Dedifferentiated amniotic fluid mesenchymal stem cell (primary cell): ENCODE results near the gene FASTKD1.
"Not testable (repeated sequence)": the region's sequence is repeated elsewhere in the genome, so short reads cannot be mapped to it uniquely, and the experiment has no call there.

ENCODE experiments used
- DNase-seq: peaks from one replicate; pipeline ENCODE4 v3.0.0-alpha.2; 2016; ENCODE audit errors: extremely low spot score

Gene FASTKD1

DNA sequence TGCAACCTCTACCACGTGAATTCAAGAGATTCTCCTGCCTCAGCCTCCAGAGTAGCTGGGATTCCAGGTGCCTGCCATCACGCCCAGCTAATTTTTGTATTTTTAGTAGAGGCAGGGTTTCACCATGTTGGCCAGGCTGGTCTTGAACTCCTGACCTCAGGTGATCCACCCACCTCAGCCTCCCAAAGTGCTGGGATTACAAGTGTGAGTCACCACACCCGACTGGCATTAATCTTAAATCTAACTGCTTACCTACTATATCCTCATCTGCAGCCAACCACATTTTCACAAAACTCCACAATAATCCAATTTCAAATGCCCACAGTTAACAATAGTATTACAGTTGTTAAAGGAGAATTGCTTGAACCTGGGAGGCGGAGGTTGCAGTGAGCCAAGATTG is 2.9 kb downstream of the FASTKD1 start:
- DNase-seq, result not testable (repeated sequence)

DNA sequence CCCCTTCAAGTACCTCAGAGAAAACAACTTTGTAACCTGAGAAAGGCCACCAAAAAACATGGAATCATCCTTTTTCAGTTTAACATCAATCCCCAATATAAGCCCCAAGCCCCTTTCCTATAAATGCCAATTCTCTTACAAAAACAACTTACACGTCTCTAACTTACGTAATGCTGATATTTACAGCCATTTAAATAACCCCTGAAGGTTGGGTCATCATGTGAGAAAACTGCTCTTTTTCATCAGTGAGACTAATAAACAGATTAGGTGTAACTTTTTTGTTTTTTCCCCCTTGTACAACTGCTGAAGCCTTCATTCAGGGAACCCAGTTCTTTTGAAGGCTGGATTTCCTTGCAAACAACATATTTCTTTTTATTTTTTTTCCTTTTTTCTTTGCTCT is 3.7 kb downstream of the FASTKD1 start:
- no peak for DNase-seq

DNA sequence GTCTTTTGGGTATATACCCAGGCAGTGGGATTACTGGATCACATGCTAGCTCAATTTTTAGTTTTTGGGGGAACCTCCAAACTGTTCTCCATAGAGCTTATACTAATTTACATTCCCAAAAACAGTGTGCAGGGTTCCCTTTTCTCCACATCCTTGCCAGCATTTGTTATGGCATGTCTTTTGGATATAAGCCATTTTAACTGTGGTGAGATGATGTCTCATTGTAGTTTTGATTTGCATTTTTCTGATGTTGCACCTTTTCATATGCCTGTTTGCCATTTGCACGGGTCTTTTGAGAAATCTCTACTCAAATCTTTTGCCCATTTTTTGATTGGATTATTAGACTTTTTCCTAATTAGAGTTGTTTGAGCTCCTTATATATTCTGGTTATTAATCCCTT is 8.0 kb downstream of the FASTKD1 start:
- DNase-seq, result no peak

DNA sequence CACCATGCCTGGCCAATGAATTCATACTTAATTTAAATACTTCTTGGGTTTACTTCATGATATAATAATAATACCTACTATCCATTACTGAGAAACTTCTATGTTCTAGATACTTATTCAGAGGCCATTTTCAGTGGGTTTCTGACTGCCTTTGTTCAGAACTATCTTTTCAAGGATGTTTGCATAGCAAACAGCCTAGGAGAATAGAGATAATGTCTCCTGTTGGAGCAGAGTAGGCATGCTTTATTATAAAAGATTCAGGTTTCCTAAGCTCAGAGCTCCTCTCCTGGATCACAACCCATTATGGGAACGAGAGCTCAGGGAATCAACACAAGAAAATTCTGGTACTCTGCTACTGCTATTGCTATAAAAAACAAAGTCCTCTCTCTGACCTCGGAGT is 11.1 kb downstream of the FASTKD1 start:
- DNase-seq, result no peak

DNA sequence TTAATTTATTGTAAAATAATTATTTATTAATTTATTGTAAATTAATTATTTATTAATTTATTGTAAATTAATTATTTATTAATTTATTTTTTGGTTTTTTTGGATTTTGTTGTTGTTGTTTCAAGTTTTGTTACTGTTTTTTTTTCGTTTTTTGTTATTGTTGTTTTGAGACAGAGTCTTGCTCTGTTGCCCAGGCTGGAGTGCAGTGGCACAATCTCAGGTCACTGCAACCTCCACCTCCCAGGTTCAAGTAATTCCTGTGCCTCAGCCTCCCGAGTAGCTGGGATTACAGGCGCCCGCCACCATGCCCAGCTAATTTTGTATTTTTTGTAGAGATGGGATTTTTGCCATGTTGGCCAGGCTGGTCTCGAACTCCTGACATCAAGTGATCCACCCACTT is 11.6 kb downstream of the FASTKD1 start:
- not testable (repeated sequence) for DNase-seq

DNA sequence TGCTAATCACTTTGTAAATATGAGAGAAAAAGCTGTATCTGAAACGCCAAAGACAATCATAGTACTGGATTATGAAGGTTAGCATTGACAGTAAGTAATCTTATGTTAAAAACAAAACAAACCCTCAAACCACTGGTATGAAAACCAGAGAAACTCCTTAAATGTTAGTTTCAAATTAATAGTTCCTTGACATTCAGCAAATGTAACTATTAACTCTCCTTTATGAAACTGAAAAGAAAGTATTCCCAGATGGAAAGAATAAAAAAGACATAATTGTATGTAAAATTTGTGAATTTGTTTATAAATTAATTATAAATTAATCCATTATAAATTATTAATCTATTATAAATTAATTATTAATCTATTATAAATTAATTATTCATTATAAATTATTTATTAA is 12.3 kb downstream of the FASTKD1 start:
- no peak for DNase-seq

DNA sequence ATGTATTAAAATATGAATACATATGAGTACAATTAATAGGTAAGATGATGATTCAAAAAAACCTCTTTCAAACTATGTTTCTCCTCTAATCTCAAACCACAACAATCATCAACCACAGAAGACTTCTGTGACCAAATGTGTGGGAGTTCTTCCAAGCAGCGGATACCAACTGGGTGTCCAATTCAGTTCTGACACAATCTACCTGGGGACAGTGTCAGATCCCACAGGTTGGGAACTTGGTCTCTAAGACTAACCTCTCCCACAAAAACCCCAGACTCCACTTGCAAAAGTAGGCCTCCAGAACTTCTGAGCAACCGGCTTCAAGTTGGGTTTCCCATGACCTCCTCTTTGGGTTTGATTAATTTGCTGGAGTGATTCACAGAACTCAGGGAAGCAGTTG is 26.9 kb downstream of the FASTKD1 start:
- no peak for DNase-seq

DNA sequence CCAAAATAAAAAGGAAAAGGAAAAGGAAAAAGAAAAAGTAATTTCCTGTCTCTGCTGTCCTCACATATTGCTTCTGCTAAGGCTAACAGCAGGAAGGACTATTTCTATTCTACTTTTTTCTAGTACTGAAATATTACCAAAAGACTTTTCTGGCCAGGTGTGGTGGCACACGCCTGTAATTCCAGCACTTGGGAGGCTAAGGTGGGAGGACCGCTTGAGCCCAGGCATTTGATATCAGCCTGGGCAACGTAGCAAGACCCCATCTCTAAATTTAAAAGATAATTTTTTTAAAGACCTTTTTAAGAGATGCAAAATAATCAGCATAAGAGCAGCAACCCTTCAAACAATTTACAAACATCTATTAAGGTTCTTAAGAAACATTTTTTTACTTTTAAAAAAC is 31.2 kb downstream of the FASTKD1 start:
- DNase-seq, result no peak

DNA sequence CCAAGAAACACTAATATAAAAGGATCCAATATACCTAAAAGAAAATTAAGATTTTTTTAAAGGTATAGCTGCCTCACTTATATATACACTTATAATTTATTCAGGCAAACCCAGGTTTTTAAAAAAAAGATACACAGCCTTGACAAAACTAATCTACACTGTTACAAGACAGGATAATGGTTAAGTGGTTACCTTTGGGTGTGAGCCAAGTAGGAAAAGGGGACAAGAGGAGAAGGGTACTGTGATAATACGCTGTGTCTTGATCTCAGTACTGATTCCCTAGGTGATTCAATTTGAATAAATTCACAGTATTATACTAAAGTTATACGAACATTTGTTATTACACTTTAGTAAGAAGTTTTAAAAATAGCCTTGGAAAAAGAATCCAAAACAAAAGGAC is 33.5 kb downstream of the FASTKD1 start:
- no peak for DNase-seq

DNA sequence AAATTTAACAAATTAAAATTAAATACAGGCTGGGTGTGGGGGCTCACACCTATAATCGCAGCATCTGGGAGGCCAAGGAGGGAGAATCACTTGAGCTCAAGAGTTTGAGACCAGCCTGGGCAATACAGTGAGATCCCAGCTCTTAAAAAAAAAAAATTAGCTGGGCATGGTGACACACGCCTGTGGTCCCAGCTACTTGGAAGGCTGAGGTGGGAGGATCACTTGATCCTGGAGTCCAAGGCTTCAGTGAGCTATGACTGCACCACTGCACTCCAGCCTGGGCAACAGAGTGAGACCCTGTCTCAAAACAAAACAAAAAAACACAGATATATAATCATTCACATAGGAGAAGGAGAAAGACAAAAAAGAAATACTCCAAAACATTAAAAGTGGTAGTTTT is 34.2 kb downstream of the FASTKD1 start:
- not testable (repeated sequence) for DNase-seq

DNA sequence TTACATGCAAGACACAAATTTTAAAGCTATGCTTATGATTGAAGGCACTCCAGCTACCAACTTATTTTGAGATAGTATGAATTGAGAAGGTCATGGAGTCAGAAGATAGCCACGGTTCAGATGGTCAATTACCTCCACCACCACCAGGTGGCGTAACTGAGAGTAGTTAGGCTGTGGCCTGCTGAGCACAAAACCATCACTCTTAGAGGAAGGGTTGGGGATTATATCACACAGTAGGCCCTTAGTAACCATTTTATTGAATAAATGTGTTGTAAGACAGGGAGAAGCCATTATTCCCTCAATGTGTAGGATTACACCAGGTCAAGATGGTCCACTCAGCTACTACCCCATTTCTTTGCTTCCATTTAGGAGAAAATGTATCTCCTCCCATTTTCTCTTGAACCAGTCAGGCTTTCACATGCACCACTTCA is 45.4 kb downstream of the FASTKD1 start:
- DNase-seq, result peak; percentile 26

DNA sequence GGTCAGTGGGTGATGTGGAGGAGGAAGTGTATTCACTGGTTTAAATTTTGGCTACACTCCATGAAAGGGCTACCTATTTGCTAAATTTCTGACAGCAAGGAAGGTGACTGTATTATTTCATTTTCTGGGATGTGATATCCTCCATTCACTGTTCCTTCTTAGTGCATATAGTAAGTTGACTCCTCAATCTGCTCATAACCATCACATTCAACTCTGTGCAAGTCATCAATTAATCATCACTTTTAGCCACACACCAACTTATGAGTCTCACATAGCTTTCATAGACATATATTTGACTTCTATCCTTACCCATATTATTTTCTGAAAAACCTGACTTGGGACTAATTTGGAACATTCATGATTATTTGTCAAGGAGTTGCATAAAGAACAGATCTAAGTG is 47.2 kb downstream of the FASTKD1 start:
- DNase-seq, result no peak

DNA sequence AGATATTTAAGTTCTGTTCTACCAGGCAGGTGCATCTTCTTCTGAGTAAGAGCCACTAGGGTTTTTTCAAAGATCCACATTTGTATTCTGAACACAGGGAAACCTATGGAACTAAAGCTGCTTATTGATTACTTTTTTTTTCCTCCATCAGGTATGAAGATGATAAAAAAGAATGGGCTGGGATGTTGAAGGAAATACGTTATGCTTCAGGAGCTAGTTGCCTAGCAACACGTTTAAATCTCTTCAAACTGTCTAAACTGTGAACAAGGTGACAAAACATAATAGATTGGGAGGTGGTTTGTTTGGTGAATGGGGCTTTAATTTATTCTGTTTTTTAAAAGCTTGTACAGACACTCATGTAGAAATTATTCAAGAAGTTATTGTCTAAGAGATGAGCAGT is 48.2 kb downstream of the FASTKD1 start:
- no peak for DNase-seq

DNA sequence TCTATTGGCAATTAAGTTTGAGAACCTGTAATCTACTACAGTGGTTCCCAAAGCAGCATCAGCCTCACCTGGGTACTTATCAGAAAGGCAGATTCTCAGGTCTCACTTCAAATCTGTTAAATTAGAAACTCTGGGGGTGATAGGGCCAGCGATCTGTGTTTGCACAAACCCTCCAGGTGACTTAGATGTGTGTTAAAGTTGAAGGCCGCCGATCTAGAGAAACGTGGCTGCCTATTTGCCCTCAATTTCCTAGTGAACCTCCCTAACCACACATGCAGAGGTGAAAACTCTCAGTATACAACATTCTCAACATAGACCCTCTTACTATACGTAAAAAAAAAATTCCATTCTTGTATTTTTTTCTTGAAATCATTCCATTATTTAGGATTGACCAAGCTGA is 50.0 kb downstream of the FASTKD1 start:
- DNase-seq, result no peak

DNA sequence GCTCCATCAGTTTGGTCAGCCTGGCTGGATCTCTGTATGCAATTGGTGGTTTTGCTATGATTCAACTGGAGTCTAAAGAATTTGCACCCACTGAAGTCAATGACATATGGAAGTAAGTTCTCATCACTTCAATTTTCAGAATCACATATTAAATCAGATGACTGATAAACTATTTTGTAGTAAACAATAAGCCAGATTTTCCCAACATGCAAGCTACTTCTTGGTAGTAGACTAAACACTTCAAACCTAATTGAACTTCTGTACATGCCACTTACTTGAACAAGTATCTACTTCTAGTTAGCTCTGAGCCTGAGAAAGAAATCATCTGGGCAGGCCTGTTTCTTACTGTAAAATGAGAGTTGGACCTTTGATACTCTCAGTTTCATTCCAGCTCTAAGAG is 52.8 kb downstream of the FASTKD1 start:
- no peak for DNase-seq

DNA sequence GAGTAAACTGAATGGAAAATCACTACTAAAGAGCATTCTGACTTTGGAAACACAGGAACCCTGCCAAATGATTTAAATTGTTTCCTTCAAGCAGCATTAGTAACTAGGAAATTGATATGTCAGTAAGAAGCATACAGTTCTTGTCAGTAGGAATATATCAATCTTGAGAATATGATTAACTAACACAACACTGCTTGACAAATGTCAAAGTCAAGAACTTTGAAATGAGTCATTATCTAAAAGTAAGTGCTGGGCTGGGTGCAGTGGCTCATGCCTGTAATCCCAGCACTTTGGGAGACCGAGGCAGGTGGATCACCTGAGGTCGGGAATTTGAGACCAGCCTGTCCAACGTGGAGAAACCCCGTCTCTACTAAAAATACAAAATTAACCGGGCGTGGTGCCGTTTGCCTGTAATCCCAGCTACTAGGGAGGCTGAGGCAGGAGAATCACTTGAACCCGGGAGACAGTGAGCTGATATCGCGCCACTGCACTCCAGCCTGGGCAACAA is 57.1 kb downstream of the FASTKD1 start:
- DNase-seq, result not testable (repeated sequence)

DNA sequence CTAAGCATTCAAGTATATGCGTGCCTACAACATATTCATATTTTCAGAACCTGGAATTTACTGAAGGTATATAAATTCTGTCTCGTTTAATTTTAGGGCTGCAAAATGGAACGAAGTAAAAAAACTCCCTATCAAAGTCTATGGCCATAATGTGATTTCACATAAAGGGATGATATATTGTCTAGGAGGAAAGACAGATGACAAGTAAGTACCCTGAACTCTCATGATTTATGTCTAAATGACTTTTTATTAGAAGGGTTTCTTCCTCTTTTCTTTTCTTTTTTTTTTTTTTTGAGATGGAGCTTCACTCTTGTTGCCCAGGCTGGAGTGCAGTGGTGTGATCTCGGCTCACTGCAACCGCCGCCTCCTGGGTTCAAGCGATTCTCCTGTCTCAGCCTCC is 58.9 kb downstream of the FASTKD1 start:
- DNase-seq, result not testable (repeated sequence)

DNA sequence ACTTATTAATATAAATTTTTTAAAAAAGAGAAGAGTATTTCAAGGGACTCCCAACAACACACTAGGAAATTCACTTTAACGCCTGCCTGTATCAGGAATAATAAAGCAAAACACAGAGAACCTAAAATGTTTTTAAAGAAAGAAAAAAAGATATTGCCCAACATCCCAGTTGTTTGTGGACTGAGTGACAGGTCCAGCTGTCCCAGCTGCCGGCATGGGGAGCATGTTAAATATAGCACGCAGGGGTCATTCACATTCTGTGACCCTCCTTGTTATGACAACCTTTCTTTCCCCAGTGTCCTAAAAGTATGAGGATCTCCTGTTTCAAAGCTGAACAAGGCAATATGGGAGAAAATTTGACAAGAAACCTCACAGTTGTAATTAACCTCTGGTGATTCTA is 59.7 kb downstream of the FASTKD1 start:
- DNase-seq, result no peak

DNA sequence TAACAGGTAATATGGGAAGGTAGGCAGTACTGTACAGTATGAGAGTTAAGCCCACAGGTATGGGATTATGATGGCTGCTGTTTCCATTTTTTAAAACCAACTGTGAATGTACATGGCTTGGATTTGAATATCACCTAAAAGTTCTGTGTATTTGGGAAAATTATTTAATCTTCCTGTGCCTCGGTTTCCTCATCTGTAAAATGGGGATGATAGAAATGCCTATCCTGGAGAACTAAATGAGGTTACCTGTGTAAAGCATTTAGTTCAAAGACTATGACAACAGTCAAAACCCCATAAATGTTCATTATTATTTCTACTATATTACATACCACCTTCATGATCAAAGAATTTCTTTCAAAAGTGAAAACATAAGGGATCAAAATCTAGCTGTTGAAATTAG is 60.6 kb downstream of the FASTKD1 start:
- DNase-seq, result no peak

DNA sequence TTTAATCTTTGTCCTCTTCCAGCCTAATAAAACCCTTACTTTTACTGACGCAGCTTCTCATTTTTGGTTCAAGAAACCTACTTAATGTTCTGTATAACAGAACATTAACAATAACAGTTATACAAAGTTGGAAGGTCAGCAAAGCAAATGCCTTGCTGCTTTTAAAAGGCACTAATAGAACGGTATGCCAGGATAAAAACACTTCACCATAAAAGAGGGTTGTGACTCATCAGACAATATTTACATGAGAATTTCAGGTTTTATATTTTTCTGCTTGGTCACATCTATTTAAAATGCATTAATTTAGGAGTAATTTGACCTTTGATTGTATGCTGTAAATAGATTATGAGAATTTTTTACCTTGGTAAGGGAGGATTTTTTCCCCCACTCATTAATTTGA is 61.1 kb downstream of the FASTKD1 start:
- no peak for DNase-seq

DNA sequence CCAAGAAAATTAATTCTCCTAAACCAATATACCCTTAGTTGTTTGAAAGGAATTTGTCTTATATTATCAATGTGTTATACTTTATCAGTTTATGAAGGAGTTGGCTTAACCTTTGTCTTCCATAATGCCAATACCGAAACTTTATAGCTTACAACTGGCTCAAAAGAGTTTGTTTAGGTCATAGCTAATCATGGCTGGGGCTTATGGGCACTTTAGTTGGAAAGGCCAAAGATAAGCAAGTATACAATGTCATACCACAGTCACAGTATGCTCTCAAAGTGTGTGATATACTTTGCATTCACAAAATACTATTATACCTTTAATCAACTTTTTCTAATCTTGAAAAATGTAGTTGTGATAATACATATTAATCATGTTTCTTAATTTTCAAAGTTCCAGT is 61.8 kb downstream of the FASTKD1 start:
- DNase-seq, result no peak

DNA sequence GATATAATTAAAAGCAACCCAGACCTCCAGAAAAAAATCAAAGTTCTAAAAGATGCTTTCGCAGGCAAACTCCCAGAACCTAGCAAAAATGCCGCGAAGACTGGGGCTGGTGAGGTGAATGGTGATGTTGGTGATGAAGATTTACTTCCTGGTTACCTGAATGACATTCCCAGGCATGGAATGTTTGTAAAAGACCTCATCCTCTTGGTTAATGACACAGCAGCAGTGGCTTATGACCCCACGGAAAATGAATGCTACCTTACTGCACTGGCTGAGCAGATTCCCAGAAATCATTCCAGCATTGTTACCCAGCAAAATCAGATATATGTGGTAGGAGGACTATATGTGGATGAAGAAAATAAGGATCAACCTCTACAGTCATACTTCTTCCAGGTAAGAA is 63.2 kb downstream of the FASTKD1 start:
- no peak for DNase-seq

DNA sequence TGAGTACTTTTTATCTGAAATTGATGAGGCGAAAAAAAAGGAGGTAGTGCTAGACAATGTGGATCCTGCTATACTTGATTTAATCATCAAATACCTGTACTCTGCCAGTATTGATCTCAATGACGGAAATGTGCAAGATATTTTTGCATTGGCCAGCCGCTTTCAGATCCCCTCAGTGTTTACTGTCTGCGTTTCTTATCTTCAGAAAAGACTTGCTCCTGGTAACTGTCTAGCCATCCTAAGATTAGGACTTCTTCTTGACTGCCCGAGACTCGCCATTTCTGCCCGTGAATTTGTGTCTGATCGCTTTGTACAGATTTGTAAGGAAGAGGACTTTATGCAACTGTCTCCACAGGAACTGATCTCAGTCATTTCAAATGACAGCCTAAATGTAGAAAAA is 63.7 kb downstream of the FASTKD1 start:
- no peak for DNase-seq

DNA sequence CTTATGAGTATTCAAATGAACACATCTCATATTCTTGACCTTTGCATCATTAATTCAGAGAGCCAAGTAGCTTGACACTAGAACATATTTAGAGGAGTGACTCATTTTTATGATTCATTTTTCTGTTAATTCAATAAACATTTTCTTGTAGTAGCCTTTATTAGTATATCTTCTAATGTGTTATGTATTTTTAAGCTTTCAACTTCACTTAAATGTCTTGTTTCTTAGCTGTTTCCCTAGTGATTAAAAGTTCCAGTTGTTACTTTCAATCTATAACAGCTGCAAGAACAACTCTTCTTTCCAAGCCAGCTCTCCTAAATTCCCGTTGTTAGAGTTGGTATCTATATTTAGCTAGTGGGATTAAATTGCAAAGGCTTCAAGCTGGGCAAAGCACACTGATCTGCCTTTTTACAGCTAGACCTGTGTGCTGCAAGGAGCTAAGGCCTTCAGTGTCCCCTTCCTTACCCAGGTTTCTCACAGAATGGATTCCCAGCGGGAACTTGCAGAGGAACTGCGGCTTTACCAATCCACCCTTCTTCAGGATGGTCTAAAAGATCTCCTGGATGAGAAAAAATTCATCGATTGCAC is 64.3 kb downstream of the FASTKD1 start, which contains the start of gene KLHL41:
TSS of gene KLHL41 (plus strand) at position 405 of the 588 bp plus-strand sequence. CDS start at position 482, 77 bp downstream.
- peak; percentile 51 for DNase-seq
